Ishikawa (cell line): ENCODE results near the gene DLK2.

Experiments used
- CEBPB ChIP-seq: IDR thresholded peaks from 2 replicates; pipeline ENCODE4 v1.6.1; 2012
- RAD21 ChIP-seq: IDR thresholded peaks from 2 replicates; pipeline ENCODE4 v1.6.1; 2012; ENCODE audit warnings: low read depth
- TAF1 ChIP-seq: IDR thresholded peaks from 2 replicates; pipeline ENCODE4 v1.6.1; 2012; ENCODE audit warnings: low read depth, mild to moderate bottlenecking
- ZBTB7A ChIP-seq: IDR thresholded peaks from 2 replicates; pipeline ENCODE4 v1.6.1; 2012; ENCODE audit warnings: low read depth
- TF ChIP-seq, protein P1 (sequence below): IDR thresholded peaks from 2 replicates; pipeline ENCODE4 v1.6.1; 2012
- TF ChIP-seq, protein P2 (sequence below): IDR thresholded peaks from 2 replicates; pipeline ENCODE4 v1.6.1; 2012; ENCODE audit warnings: low read depth, mild to moderate bottlenecking

DNA sequence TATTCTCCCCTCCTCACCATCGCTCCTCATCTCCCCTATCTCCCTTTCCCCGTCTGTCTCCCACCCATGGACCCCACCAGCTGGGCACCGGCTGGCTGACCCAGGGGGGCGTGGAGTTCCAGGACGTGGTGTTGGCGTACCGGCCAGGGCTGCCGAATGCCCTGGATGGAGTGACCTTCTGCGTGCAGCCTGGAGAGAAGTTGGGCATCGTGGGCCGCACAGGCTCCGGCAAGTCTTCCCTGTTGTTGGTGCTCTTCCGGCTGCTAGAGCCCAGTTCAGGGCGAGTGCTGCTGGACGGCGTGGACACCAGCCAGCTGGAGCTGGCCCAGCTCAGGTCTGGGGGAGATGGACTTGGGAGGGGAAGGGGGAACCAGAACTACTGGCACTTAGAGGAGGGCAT lies 7.7 kb downstream of the DLK2 start:
- TF ChIP-seq, protein P1, sequence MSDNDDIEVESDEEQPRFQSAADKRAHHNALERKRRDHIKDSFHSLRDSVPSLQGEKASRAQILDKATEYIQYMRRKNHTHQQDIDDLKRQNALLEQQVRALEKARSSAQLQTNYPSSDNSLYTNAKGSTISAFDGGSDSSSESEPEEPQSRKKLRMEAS: no peak
- TF ChIP-seq, protein P2, sequence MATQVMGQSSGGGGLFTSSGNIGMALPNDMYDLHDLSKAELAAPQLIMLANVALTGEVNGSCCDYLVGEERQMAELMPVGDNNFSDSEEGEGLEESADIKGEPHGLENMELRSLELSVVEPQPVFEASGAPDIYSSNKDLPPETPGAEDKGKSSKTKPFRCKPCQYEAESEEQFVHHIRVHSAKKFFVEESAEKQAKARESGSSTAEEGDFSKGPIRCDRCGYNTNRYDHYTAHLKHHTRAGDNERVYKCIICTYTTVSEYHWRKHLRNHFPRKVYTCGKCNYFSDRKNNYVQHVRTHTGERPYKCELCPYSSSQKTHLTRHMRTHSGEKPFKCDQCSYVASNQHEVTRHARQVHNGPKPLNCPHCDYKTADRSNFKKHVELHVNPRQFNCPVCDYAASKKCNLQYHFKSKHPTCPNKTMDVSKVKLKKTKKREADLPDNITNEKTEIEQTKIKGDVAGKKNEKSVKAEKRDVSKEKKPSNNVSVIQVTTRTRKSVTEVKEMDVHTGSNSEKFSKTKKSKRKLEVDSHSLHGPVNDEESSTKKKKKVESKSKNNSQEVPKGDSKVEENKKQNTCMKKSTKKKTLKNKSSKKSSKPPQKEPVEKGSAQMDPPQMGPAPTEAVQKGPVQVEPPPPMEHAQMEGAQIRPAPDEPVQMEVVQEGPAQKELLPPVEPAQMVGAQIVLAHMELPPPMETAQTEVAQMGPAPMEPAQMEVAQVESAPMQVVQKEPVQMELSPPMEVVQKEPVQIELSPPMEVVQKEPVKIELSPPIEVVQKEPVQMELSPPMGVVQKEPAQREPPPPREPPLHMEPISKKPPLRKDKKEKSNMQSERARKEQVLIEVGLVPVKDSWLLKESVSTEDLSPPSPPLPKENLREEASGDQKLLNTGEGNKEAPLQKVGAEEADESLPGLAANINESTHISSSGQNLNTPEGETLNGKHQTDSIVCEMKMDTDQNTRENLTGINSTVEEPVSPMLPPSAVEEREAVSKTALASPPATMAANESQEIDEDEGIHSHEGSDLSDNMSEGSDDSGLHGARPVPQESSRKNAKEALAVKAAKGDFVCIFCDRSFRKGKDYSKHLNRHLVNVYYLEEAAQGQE: no peak
- TF ChIP-seq CEBPB (no peak), RAD21 (no peak), TAF1 (no peak), ZBTB7A (no peak)
